ENCODE measurements around the gene FGD5.

Gene FGD5

GRCh38 chr3:14819671-14820070, 909 bp downstream of the FGD5 start:
- no peak for DNase-seq (ENCODE audit: low spot score)
- TF ChIP-seq CTCF (IDR thresholded peaks at IDR 0.05; ENCODE audit: borderline replicate concordance, control extremely low read depth, extremely low read depth, insufficient read depth, missing control alignments), result no peak
- in situ Hi-C loops (cut with MboI; ENCODE audit: low sequenced_read_pairs, unreplicated experiment), result no loop called here

GRCh38 chr3:14820156-14820555, 1.4 kb downstream of the FGD5 start:
- TF ChIP-seq CTCF (IDR thresholded peaks at IDR 0.05; ENCODE audit: borderline replicate concordance, control extremely low read depth, extremely low read depth, insufficient read depth, missing control alignments), result no peak
- in situ Hi-C loops (cut with MboI; ENCODE audit: low sequenced_read_pairs, unreplicated experiment), result no loop called here
- DNase-seq (ENCODE audit: low spot score), result no peak

- no peak for TF ChIP-seq CTCF (IDR thresholded peaks at IDR 0.05; ENCODE audit: borderline replicate concordance, control extremely low read depth, extremely low read depth, insufficient read depth, missing control alignments)
- in situ Hi-C loops (cut with MboI; ENCODE audit: low sequenced_read_pairs, unreplicated experiment), result no loop called here
- DNase-seq (ENCODE audit: low spot score), result no peak
Measured at GRCh38 chr3:14821151-14821550, 2.4 kb downstream of the FGD5 start.

GRCh38 chr3:14822134-14822533, 3.4 kb downstream of the FGD5 start:
- in situ Hi-C loops (cut with MboI; ENCODE audit: low sequenced_read_pairs, unreplicated experiment), result no loop called here
- DNase-seq (ENCODE audit: low spot score), result no peak
- TF ChIP-seq CTCF (IDR thresholded peaks at IDR 0.05; ENCODE audit: borderline replicate concordance, control extremely low read depth, extremely low read depth, insufficient read depth, missing control alignments), result no peak

GRCh38 chr3:14822670-14823390, 4.1 kb downstream of the FGD5 start:
- no peak for TF ChIP-seq CTCF (IDR thresholded peaks at IDR 0.05; ENCODE audit: borderline replicate concordance, control extremely low read depth, extremely low read depth, insufficient read depth, missing control alignments)
- in situ Hi-C loops (cut with MboI; ENCODE audit: low sequenced_read_pairs, unreplicated experiment), result no loop called here

GRCh38 chr3:14823393-14823792, 4.6 kb downstream of the FGD5 start:
- TF ChIP-seq CTCF (IDR thresholded peaks at IDR 0.05; ENCODE audit: borderline replicate concordance, control extremely low read depth, extremely low read depth, insufficient read depth, missing control alignments), result no peak
- no peak for DNase-seq (ENCODE audit: low spot score)
- in situ Hi-C loops (cut with MboI; ENCODE audit: low sequenced_read_pairs, unreplicated experiment), result no loop called here

More at GRCh38 chr3:14822670-14823390, 4.1 kb downstream of the FGD5 start:
- no peak for DNase-seq (ENCODE audit: low spot score)
